H1 (cell line): ENCODE measurements around the gene ZNF483. TPM values are rescaled to one million over a fixed set of nuclear protein-coding genes. Genes with fewer than 3 reads are reported as not detected.
A peak's percentile ranks its signal among the peaks of the same experiment; 100 is the strongest.

Experiments
- CTCF ChIA-PET: fragments of 300-600 bp; sonication (Branson Sonifier 250); formaldehyde crosslinking; loops from one replicate; lab custom pipeline; 2021; ENCODE audit not compliant: partially characterized antibody; lab: Charles Lee
- POLR2A ChIA-PET: fragments of 300-600 bp; sonication (Branson Sonifier 250); formaldehyde crosslinking; loops from one replicate; lab custom pipeline; 2021; ENCODE audit warnings: inconsistent platforms; ENCODE audit not compliant: partially characterized antibody; lab: Charles Lee
- DNase-seq, 2 experiments: peaks; one replicate each; pipeline versions ENCODE4 v3.0.0 to v3.0.0-alpha.2; 2010 to 2022; ENCODE audit warnings: low spot score in 2 of 2, low read depth in 1 of 2, mixed read lengths in 1 of 2
- FAIRE-seq: peaks from 2 replicates; lab custom pipeline; 2011; peaks lifted over from hg19 to GRCh38; lab: Jason Lieb, UNC
- H2AFZ ChIP-seq: 2 replicates; pipeline ENCODE4 v1.8.1; 2012; ENCODE audit warnings: low read length, inconsistent platforms
- H2AK5ac ChIP-seq: 2 replicates; pipeline ENCODE4 v1.6.1; 2013; ENCODE audit warnings: low read depth, low read length
- H2BK120ac ChIP-seq: replicated peaks from 2 replicates; pipeline ENCODE3; 2013; ENCODE audit warnings: low read depth, low read length, inconsistent platforms
- H2BK12ac ChIP-seq: 2 replicates; pipeline ENCODE4 v1.6.1; 2013; ENCODE audit warnings: low read depth, low read length
- H2BK15ac ChIP-seq: 2 replicates; pipeline ENCODE4 v1.6.1; 2013; ENCODE audit warnings: low read length
- H2BK20ac ChIP-seq: 2 replicates; pipeline ENCODE4 v1.6.1; 2013; ENCODE audit warnings: low read length
- H2BK5ac ChIP-seq: 2 replicates; pipeline ENCODE4 v1.6.1; 2013; ENCODE audit warnings: low read depth, low read length
- H3K14ac ChIP-seq: 2 replicates; pipeline ENCODE4 v1.6.1; 2013; ENCODE audit warnings: inconsistent platforms; ENCODE audit not compliant: insufficient read length
- H3K18ac ChIP-seq: 2 replicates; pipeline ENCODE4 v1.6.1; 2013; ENCODE audit warnings: low read length; ENCODE audit errors: extremely low read depth
- H3K23ac ChIP-seq: 2 replicates; pipeline ENCODE4 v1.6.1; 2013; ENCODE audit warnings: inconsistent platforms; ENCODE audit not compliant: insufficient read length
- H3K23me2 ChIP-seq: 2 replicates; pipeline ENCODE4 v1.6.1; 2013; ENCODE audit warnings: low read depth, low read length
- H3K27ac ChIP-seq: 2 replicates; pipeline ENCODE4 v1.6.1; 2011; ENCODE audit warnings: low read depth, low read length, inconsistent platforms
- H3K27me3 ChIP-seq, 4 experiments: replicated peaks in 1 of 4; 1 replicate in 1 of 4; 2 replicates in 3 of 4; pipeline versions ENCODE4 v1.6.1 to v1.8.1; 2011 to 2013; ENCODE audit warnings: low read length in 3 of 4, mild to moderate bottlenecking in 3 of 4, inconsistent platforms in 2 of 4, mixed read lengths in 2 of 4, moderate library complexity in 1 of 4; ENCODE audit not compliant: control insufficient read depth in 3 of 4, insufficient read depth in 3 of 4; ENCODE audit errors: extremely low read depth in 1 of 4
- H3K36me3 ChIP-seq, 4 experiments: 2 replicates each; pipeline versions ENCODE4 v1.6.1 to v1.8.1; 2011 to 2013; ENCODE audit warnings: mild to moderate bottlenecking in 4 of 4, low read length in 3 of 4, moderate library complexity in 2 of 4, control low read depth in 1 of 4, inconsistent platforms in 1 of 4; ENCODE audit not compliant: insufficient read depth in 4 of 4, control insufficient read depth in 2 of 4
- H3K4ac ChIP-seq: replicated peaks from 2 replicates; pipeline ENCODE3; 2013; ENCODE audit warnings: low read length, low read depth, mixed read lengths, inconsistent platforms; ENCODE audit not compliant: insufficient read length
- H3K4me1 ChIP-seq, 4 experiments: replicated peaks in 1 of 4; 1 replicate in 1 of 4; 2 replicates in 3 of 4; pipeline versions ENCODE4 v1.6.1 to v1.8.1; 2011 to 2013; ENCODE audit warnings: low read length in 3 of 4, inconsistent platforms in 2 of 4, mixed read lengths in 1 of 4; ENCODE audit not compliant: insufficient read depth in 4 of 4, control insufficient read depth in 3 of 4
- H3K4me2 ChIP-seq, 2 experiments: 2 replicates each; pipeline versions ENCODE4 v1.6.1 to v1.8.1; 2011 to 2013; ENCODE audit warnings: low read depth in 2 of 2, low read length in 2 of 2, control low read depth in 1 of 2, inconsistent platforms in 1 of 2, mild to moderate bottlenecking in 1 of 2; ENCODE audit not compliant: insufficient read depth in 1 of 2
- H3K4me3 ChIP-seq, 4 experiments: fragments of 200-600, 300-600 bp in 1 of 4; sonication (generic), shearing (Covaris generic), sonication (Bioruptor Twin) in 1 of 4; 2 replicates each; pipeline versions ENCODE4 v1.5.1 to v1.8.1; 2011 to 2016; ENCODE audit warnings: low read length in 4 of 4, low read depth in 3 of 4, control low read depth in 2 of 4, inconsistent platforms in 2 of 4, mild to moderate bottlenecking in 2 of 4, mixed read lengths in 1 of 4, moderate library complexity in 1 of 4; ENCODE audit not compliant: insufficient read depth in 2 of 4; ENCODE audit errors: extremely low read depth in 1 of 4
- H3K56ac ChIP-seq: replicated peaks from 2 replicates; pipeline ENCODE3; 2013; ENCODE audit warnings: low read depth, mild to moderate bottlenecking, mixed read lengths, low read length, inconsistent platforms; ENCODE audit not compliant: insufficient read length
- H3K79me1 ChIP-seq: 2 replicates; pipeline ENCODE4 v1.6.1; 2013; ENCODE audit warnings: low read depth, low read length, control low read depth
- H3K79me2 ChIP-seq, 2 experiments: 2 replicates each; pipeline versions ENCODE4 v1.6.1 to v1.8.1; 2012 to 2013; ENCODE audit warnings: low read length in 2 of 2, mild to moderate bottlenecking in 2 of 2, inconsistent platforms in 1 of 2; ENCODE audit not compliant: insufficient read depth in 2 of 2, control insufficient read depth in 1 of 2
- H3K9ac ChIP-seq, 4 experiments: replicated peaks in 1 of 4; 1 replicate in 1 of 4; 2 replicates in 3 of 4; pipeline versions ENCODE4 v1.6.1 to v1.8.1; 2011 to 2013; ENCODE audit warnings: low read depth in 3 of 4, low read length in 3 of 4, control low read depth in 2 of 4, mild to moderate bottlenecking in 2 of 4, moderate library complexity in 2 of 4, inconsistent platforms in 1 of 4; ENCODE audit errors: extremely low read depth in 1 of 4
- H3K9me3 ChIP-seq, 2 experiments: 2 replicates each; pipeline versions ENCODE4 v1.6.1 to v1.8.1; 2012 to 2013; ENCODE audit warnings: mild to moderate bottlenecking in 2 of 2, moderate library complexity in 2 of 2, control low read depth in 1 of 2, inconsistent platforms in 1 of 2, low read depth in 1 of 2, low read length in 1 of 2, mixed read lengths in 1 of 2; ENCODE audit not compliant: insufficient read depth in 2 of 2
- H4K20me1 ChIP-seq, 2 experiments: replicated peaks in 1 of 2; 2 replicates each; pipeline versions ENCODE3 to v1.8.1; 2011 to 2013; ENCODE audit warnings: inconsistent platforms in 2 of 2, low read length in 2 of 2, mild to moderate bottlenecking in 1 of 2; ENCODE audit not compliant: insufficient read depth in 2 of 2, control insufficient read depth in 1 of 2
- H4K5ac ChIP-seq: 2 replicates; pipeline ENCODE4 v1.6.1; 2013; ENCODE audit warnings: low read length, low read depth, mixed read lengths, inconsistent platforms; ENCODE audit not compliant: insufficient read length
- H4K8ac ChIP-seq: 2 replicates; pipeline ENCODE4 v1.8.0; 2013; ENCODE audit warnings: mild to moderate bottlenecking, moderate library complexity, low read length, inconsistent platforms; ENCODE audit not compliant: insufficient read depth; ENCODE audit errors: extremely low read depth
- H4K91ac ChIP-seq: replicated peaks from 2 replicates; pipeline ENCODE3; 2013; ENCODE audit warnings: low read length, mixed read lengths, inconsistent platforms; ENCODE audit not compliant: insufficient read length
- ASH2L ChIP-seq: fragments of 200-600, 300-600 bp; sonication (generic); IDR thresholded peaks from one replicate; pipeline ENCODE4 v1.7.1; 2017; ENCODE audit warnings: low read length
- BACH1 ChIP-seq: IDR thresholded peaks from 2 replicates; pipeline ENCODE4 v1.6.1; 2012; ENCODE audit warnings: low read length, improper control_type of control experiment
- EP300 ChIP-seq, 2 experiments: IDR thresholded peaks; 1 replicate in 1 of 2; 2 replicates in 1 of 2; pipeline ENCODE4 v1.6.1; 2011 to 2012; ENCODE audit warnings: low read depth in 2 of 2, low read length in 2 of 2, mild to moderate bottlenecking in 2 of 2, borderline replicate concordance in 1 of 2, inconsistent platforms in 1 of 2, moderate library complexity in 1 of 2
- MAX ChIP-seq: IDR thresholded peaks from 2 replicates; pipeline ENCODE4 v1.6.1; 2012; ENCODE audit warnings: inconsistent platforms
- RFX5 ChIP-seq: IDR thresholded peaks from 2 replicates; pipeline ENCODE4 v1.6.1; 2011; ENCODE audit warnings: low read depth, low read length, improper control_type of control experiment, borderline replicate concordance
- SP4 ChIP-seq: IDR thresholded peaks from 2 replicates; pipeline ENCODE4 v1.6.1; 2012; ENCODE audit warnings: low read length, inconsistent platforms
- TBP ChIP-seq: IDR thresholded peaks from 2 replicates; pipeline ENCODE4 v1.6.1; 2011; ENCODE audit warnings: low read depth, low read length, improper control_type of control experiment
- WGBS, 2 experiments: shearing (Covaris generic) in 1 of 2; methylation state at CpG; one replicate each; pipeline versions ENCODE4 v1.1.6 to v1.1.7; 2013 to 2015; ENCODE audit warnings: low lambda C conversion rate in 2 of 2, mixed read lengths in 2 of 2, inconsistent platforms in 1 of 2, low coverage in 1 of 2, missing lambda C conversion rate in 1 of 2; ENCODE audit not compliant: insufficient replicate concordance in 2 of 2, insufficient coverage in 1 of 2, insufficient read length in 1 of 2; ENCODE audit errors: extremely low coverage in 1 of 2, missing lambda C conversion rate in 1 of 2; 5-methylcytosine and 5-hydroxymethylcytosine counted together
- polyA plus RNA-seq, 7 experiments: library from polyadenylated mRNA; depleted of rRNA in 3 of 7; stranded (reverse) in 5 of 7; unstranded in 2 of 7; fragments of >200 nt in 5 of 7; fragments of 200-250 nt in 2 of 7; gene quantifications; 1 replicate in 5 of 7; 2 replicates in 1 of 7; 4 replicates in 1 of 7; pipeline versions ENCODE4 v1.2.1 to v1.2.3, GENCODE V29; 2011 to 2013; ENCODE audit warnings: missing spikeins in 2 of 7, mixed read lengths in 2 of 7
- total RNA-seq: library from RNA; stranded (reverse); fragmentation: NEBNext Ultra II Directional; extraction: Animal tissue kit (Norgen Biotek cat#: 25700); gene quantifications from 2 replicates; pipeline ENCODE4 v1.2.1, GENCODE V29; 2021

The ZNF483 gene
- total and polyA plus RNA-seq, 2 of the 8 experiments (the other 6 are each of a cell fraction or from before 2014, with no cell fraction given) = 4.8 to 83.8 TPM

DNA sequence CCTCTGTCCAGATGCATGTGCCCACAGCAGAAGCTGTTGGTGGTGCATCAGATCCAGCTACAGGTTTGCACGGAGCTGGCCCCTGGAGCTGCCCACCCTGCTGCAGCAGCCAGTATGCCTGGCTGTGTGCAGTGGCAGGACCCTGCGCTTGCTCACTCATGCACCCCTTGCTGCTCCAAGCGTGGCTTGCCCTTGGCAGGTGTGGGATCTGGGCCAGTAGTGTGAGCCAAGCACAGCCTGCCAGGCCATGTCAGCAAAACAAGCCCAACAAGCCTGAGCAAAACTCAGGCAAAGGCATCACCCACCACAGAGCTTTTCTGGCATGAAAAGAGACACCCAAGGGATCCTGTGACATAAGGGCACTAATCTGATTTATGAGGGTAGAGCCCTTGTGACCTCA lies 22.5 kb upstream of the ZNF483 start:
- H3K36me3 ChIP-seq = no peaks in the 10 kb centered on the region
- no peaks in the 10 kb centered on the region for H3K79me2 ChIP-seq
- no peaks in the 10 kb centered on the region; the same call in 1 of the 2 replicates for H3K23me2 ChIP-seq
- H3K23ac ChIP-seq = no peak overlapping the region
- H3K56ac ChIP-seq = no peak overlapping the region
- FAIRE-seq (no peak), DNase-seq (no peak)
- ChIA-PET CTCF (interaction anchor here (1.4 kb wide), 2 partner anchors 17 to 119 kb away, joined by 3 to 5 read pairs; no protein-coding TSS in a partner anchor), POLR2A (interaction anchor here (0.6 to 1.8 kb wide), 3 partner anchors 27 to 221 kb away, joined by 4 to 6 read pairs (median 4); no protein-coding TSS in a partner anchor)
- no peak overlapping the region for H2AFZ ChIP-seq
- H3K27ac ChIP-seq = no peak overlapping the region
- no peak overlapping the region for H4K8ac ChIP-seq
- H3K4me1 ChIP-seq = no peaks in the 10 kb centered on the region
- H2BK12ac ChIP-seq = no peak overlapping the region
- H4K91ac ChIP-seq = no peak overlapping the region
- H3K9me3 ChIP-seq = no peaks in the 10 kb centered on the region; a peak in 1 of 4 replicates
- peak overlapping the region; percentile 6; the same call in 1 of the 2 replicates for H2BK5ac ChIP-seq
- H2AK5ac ChIP-seq = no peak overlapping the region
- no peaks in the 10 kb centered on the region for H4K20me1 ChIP-seq
- no peak overlapping the region for H3K4me2 ChIP-seq
- H3K4me3 ChIP-seq = no peak overlapping the region
- no peak overlapping the region for H3K18ac ChIP-seq
- H3K27me3 ChIP-seq = no peaks in the 10 kb centered on the region
- H2BK15ac ChIP-seq = 0 out of 2 replicates have a peak overlapping the region, but pooled peaks have one; percentile 40
- H2BK120ac ChIP-seq = no peak overlapping the region
- H4K5ac ChIP-seq = no peak overlapping the region
- no peak overlapping the region for H3K14ac ChIP-seq
- H2BK20ac ChIP-seq = 0 out of 2 replicates have a peak overlapping the region, but pooled peaks have one; percentile 23
- H3K4ac ChIP-seq = no peak overlapping the region
- no peaks in the 10 kb centered on the region for H3K79me1 ChIP-seq
- no peak overlapping the region for H3K9ac ChIP-seq
- WGBS, 2 experiments = 100% methylated on average over 3 of the region's 3 CpGs; no CpG with 5 or more reads in 1 of the 2 experiments
- TF ChIP-seq ASH2L (no peak), MAX (no peak), RFX5 (no peak), SP4 (no peak), EP300 (IDR thresholded peaks at IDR 0.05; ENCODE audit: borderline replicate concordance in 1 of 2, low read depth in 2 of 2, low read length in 2 of 2) (no peak), BACH1 (no peak), TBP (no peak)
